IMR-90 (cell line): ENCODE results near the gene BICD1. TPM values are rescaled to one million over a fixed set of nuclear protein-coding genes. Genes with fewer than 3 reads are reported as not detected.
"Not testable (repeated sequence)": the region's sequence is repeated elsewhere in the genome, so short reads cannot be mapped to it uniquely, and the experiment has no call there.

Source experiments
- ATAC-seq: fragments of 200-7000 bp; cut with Tn5 transposase; 2 replicates; pipeline ENCODE4 v1.9.1; 2020; ENCODE audit warnings: low read depth, mild to moderate bottlenecking, moderate library complexity
- BruUV-seq: library from RNA; stranded (reverse); fragments of 400-500 nt; replicated peaks from 2 replicates; lab custom pipeline; 2021; lab: Mats Ljungman, UMichigan
- CTCF ChIA-PET: fragments of 300-600 bp; formaldehyde crosslinking; extraction: SDS; loops from one replicate; lab custom pipeline; 2021; ENCODE audit warnings: antibody characterized with exemption; lab: Yijun Ruan, JAX
- POLR2A ChIA-PET: fragments of 300-600 bp; sonication (Branson Sonifier 250); formaldehyde crosslinking; loops from one replicate; lab custom pipeline; 2022; ENCODE audit warnings: antibody characterized with exemption; ENCODE audit not compliant: unreplicated experiment; lab: Charles Lee
- DNase-seq: peaks from one replicate; pipeline ENCODE4 v3.0.0; 2013
- H2AFZ ChIP-seq: replicated peaks from 2 replicates; pipeline ENCODE3; 2013; ENCODE audit warnings: low read length, mild to moderate bottlenecking; ENCODE audit not compliant: poor library complexity
- H2AK5ac ChIP-seq: 2 replicates; pipeline ENCODE4 v1.6.1; 2013; ENCODE audit warnings: low read depth, low read length, inconsistent platforms
- H2AK9ac ChIP-seq: replicated peaks from 2 replicates; pipeline ENCODE3; 2013; ENCODE audit warnings: mild to moderate bottlenecking, low read depth, low read length, moderate library complexity; ENCODE audit not compliant: poor library complexity
- H2BK120ac ChIP-seq: 2 replicates; pipeline ENCODE4 v1.6.1; 2013; ENCODE audit warnings: low read depth, low read length, inconsistent platforms
- H2BK15ac ChIP-seq: 3 replicates; pipeline ENCODE4 v1.6.1; 2013; ENCODE audit warnings: low read depth, low read length, inconsistent platforms
- H2BK20ac ChIP-seq: 2 replicates; pipeline ENCODE4 v1.6.1; 2013; ENCODE audit warnings: low read depth, mild to moderate bottlenecking, inconsistent platforms, low read length, moderate library complexity
- H2BK5ac ChIP-seq: 2 replicates; pipeline ENCODE4 v1.6.1; 2013; ENCODE audit warnings: mild to moderate bottlenecking, low read depth, low read length, inconsistent platforms; ENCODE audit not compliant: poor library complexity, severe bottlenecking
- H3K14ac ChIP-seq: replicated peaks from 2 replicates; pipeline ENCODE4 v1.6.1; 2013; ENCODE audit warnings: low read depth, low read length, inconsistent platforms
- H3K18ac ChIP-seq: 2 replicates; pipeline ENCODE4 v1.6.1; 2013; ENCODE audit warnings: low read depth, low read length, control low read depth
- H3K23ac ChIP-seq: 2 replicates; pipeline ENCODE4 v1.6.1; 2013; ENCODE audit warnings: low read depth, low read length, inconsistent platforms
- H3K27ac ChIP-seq: 2 replicates; pipeline ENCODE4 v1.5.1; 2013; ENCODE audit warnings: mild to moderate bottlenecking, control low read depth, low read length; ENCODE audit not compliant: insufficient read depth
- H3K27me3 ChIP-seq: 2 replicates; pipeline ENCODE4 v1.6.1; 2013; ENCODE audit warnings: low read length; ENCODE audit not compliant: control insufficient read depth, insufficient read depth
- H3K36me3 ChIP-seq: 2 replicates; pipeline ENCODE4 v1.6.1; 2013; ENCODE audit warnings: low read length, mixed read lengths; ENCODE audit not compliant: control insufficient read depth, insufficient read depth
- H3K4ac ChIP-seq: 2 replicates; pipeline ENCODE4 v1.6.1; 2013; ENCODE audit warnings: low read depth, low read length, inconsistent platforms
- H3K4me1 ChIP-seq: 2 replicates; pipeline ENCODE4 v1.6.1; 2013; ENCODE audit warnings: low read length, mixed read lengths; ENCODE audit not compliant: control insufficient read depth, insufficient read depth
- H3K4me2 ChIP-seq: 2 replicates; pipeline ENCODE4 v1.6.1; 2013; ENCODE audit warnings: low read depth, mild to moderate bottlenecking, control low read depth, low read length, moderate library complexity
- H3K4me3 ChIP-seq: 2 replicates; pipeline ENCODE4 v1.5.1; 2013; ENCODE audit warnings: low read depth, mild to moderate bottlenecking, control low read depth, low read length, moderate library complexity; ENCODE audit not compliant: insufficient read depth
- H3K56ac ChIP-seq: 2 replicates; pipeline ENCODE4 v1.6.1; 2013; ENCODE audit warnings: low read length, inconsistent platforms; ENCODE audit not compliant: insufficient read depth; ENCODE audit errors: extremely low read depth
- H3K79me1 ChIP-seq, 2 experiments: 2 replicates each; pipeline ENCODE4 v1.6.1; 2013; ENCODE audit warnings: low read length in 2 of 2, inconsistent platforms in 1 of 2, low read depth in 1 of 2
- H3K9ac ChIP-seq: 2 replicates; pipeline ENCODE4 v1.6.1; 2013; ENCODE audit warnings: low read depth, low read length, control low read depth
- H3K9me1 ChIP-seq: 2 replicates; pipeline ENCODE4 v1.6.1; 2013; ENCODE audit warnings: low read length, inconsistent platforms; ENCODE audit not compliant: insufficient read depth
- H3K9me3 ChIP-seq: 2 replicates; pipeline ENCODE4 v1.6.1; 2013; ENCODE audit warnings: low read length; ENCODE audit not compliant: control insufficient read depth, insufficient read depth
- H4K20me1 ChIP-seq: 2 replicates; pipeline ENCODE4 v1.6.1; 2013; ENCODE audit warnings: low read length, inconsistent platforms; ENCODE audit not compliant: insufficient read depth
- H4K5ac ChIP-seq: 2 replicates; pipeline ENCODE4 v1.6.1; 2013; ENCODE audit warnings: mild to moderate bottlenecking, low read depth, low read length, control low read depth
- H4K8ac ChIP-seq, 2 experiments: 2 replicates each; pipeline ENCODE4 v1.6.1; 2013; ENCODE audit warnings: low read depth in 2 of 2, low read length in 2 of 2, control low read depth in 1 of 2, inconsistent platforms in 1 of 2
- H4K91ac ChIP-seq: 2 replicates; pipeline ENCODE4 v1.6.1; 2013; ENCODE audit warnings: low read depth, low read length, inconsistent platforms; ENCODE audit not compliant: insufficient read depth
- WGBS, 2 experiments: methylation state at CpG; one replicate each; pipeline versions ENCODE4 v1.1.5 to v1.1.7; 2013; ENCODE audit warnings: missing lambda C conversion rate in 2 of 2; ENCODE audit not compliant: insufficient read length in 1 of 2; ENCODE audit errors: extremely low coverage in 2 of 2; 5-methylcytosine and 5-hydroxymethylcytosine counted together
- dilution Hi-C: fragments of 300-500 bp; cut with HindIII; formaldehyde crosslinking; loops from one replicate; pipeline ENCODE4 v1.14.3; 2018; ENCODE audit warnings: low sequenced_read_pairs; ENCODE audit not compliant: unreplicated experiment
- in situ Hi-C: fragments of 300-500 bp; cut with MboI; formaldehyde crosslinking; loops from 3 replicates; pipeline ENCODE4 v1.14.3; 2019; ENCODE audit warnings: low sequenced_read_pairs, inconsistent platforms, mixed read lengths
- intact Hi-C: fragments of 100-400 bp; cut with micrococcal nuclease; formaldehyde crosslinking; loops from 2 replicates; pipeline ENCODE4 v1.10.0; 2022
- polyA plus RNA-seq, 3 experiments: library from polyadenylated mRNA; depleted of rRNA; stranded (reverse); fragments of >200 nt; gene quantifications; 2 replicates each; pipeline ENCODE4 v1.2.3, GENCODE V29; 2012; ENCODE audit warnings: low replicate concordance in 1 of 3
- total RNA-seq: library from RNA; depleted of rRNA; stranded (reverse); fragments of >200 nt; gene quantifications from 2 replicates; pipeline ENCODE4 v1.2.3, GENCODE V29; 2012

BICD1 gene
- total and polyA plus RNA-seq, 2 of the 4 experiments (the other 2 are of a cell fraction), result 17.2 to 21.8 TPM

GRCh38 chr12:32187127-32187526, 80.5 kb downstream of the BICD1 start:
- H3K9me1 ChIP-seq, H2AK9ac ChIP-seq, H4K91ac ChIP-seq, BruUV-seq, H2BK5ac ChIP-seq, H3K36me3 ChIP-seq, H4K8ac ChIP-seq, H3K27ac ChIP-seq, H3K9ac ChIP-seq, in situ Hi-C loops, H2AK5ac ChIP-seq, H2BK15ac ChIP-seq, H2BK120ac ChIP-seq, H2AFZ ChIP-seq, H4K5ac ChIP-seq, H3K4me3 ChIP-seq, H3K23ac ChIP-seq, H3K4me1 ChIP-seq, H3K56ac ChIP-seq, H3K9me3 ChIP-seq, DNase-seq, dilution Hi-C loops, H2BK20ac ChIP-seq, H3K4me2 ChIP-seq, CTCF ChIA-PET, H3K4ac ChIP-seq, ATAC-seq, H4K20me1 ChIP-seq, H3K27me3 ChIP-seq, POLR2A ChIA-PET, H3K18ac ChIP-seq, intact Hi-C loops, H3K14ac ChIP-seq: not testable (repeated sequence)
- H3K79me1 ChIP-seq, result peaks cover 32 to 34% of the 10 kb centered on the region in 2 experiments
- WGBS, 2 experiments, result 97% methylated on average over 5 of the region's 8 CpGs; no CpG with 5 or more reads in 1 of the 2 experiments
